Breast epithelium (tissue), 4 donors: ENCODE measurements around the gene TRIM32. TPM values are rescaled to one million over a fixed set of nuclear protein-coding genes. Genes with fewer than 3 reads are reported as not detected.

ENCODE experiments used
- DNase-seq, 2 donors: peaks; one replicate each; pipeline ENCODE4 v3.0.0-alpha.2; 2019; ENCODE audit warnings: low spot score in 2 of 2
- H3K27ac ChIP-seq, 2 donors: fragments of 200-600 bp; sonication (generic) in 1 of 2; one replicate each; pipeline ENCODE4 v1.5.1; 2016 to 2019; ENCODE audit warnings: mild to moderate bottlenecking in 1 of 2
- H3K27me3 ChIP-seq, 2 donors: fragments of 200-600 bp; sonication (generic) in 1 of 2; one replicate each; pipeline versions ENCODE4 v1.5.1 to v1.6.0; 2017 to 2019; ENCODE audit warnings: control low read depth in 1 of 2, mild to moderate bottlenecking in 1 of 2
- H3K36me3 ChIP-seq: fragments of 200-600 bp; one replicate; pipeline ENCODE4 v1.5.1; 2019
- H3K4me1 ChIP-seq, 2 donors: fragments of 200-600 bp; sonication (generic); one replicate each; pipeline ENCODE4 v1.5.1; 2016 to 2019; ENCODE audit warnings: control low read depth in 1 of 2
- H3K4me3 ChIP-seq, 3 donors: fragments of 200-600 bp; sonication (generic); 1 replicate in 2 of 3; 2 replicates in 1 of 3; pipeline ENCODE4 v1.5.1; 2016 to 2019; ENCODE audit warnings: mild to moderate bottlenecking in 3 of 3, moderate library complexity in 2 of 3
- H3K9me3 ChIP-seq, 2 donors: fragments of 200-600 bp; sonication (generic) in 1 of 2; one replicate each; pipeline ENCODE4 v1.5.1; 2016 to 2019; ENCODE audit warnings: control low read depth in 1 of 2
- POLR2A ChIP-seq: fragments of 450-650 bp; IDR thresholded peaks from one replicate; pipeline ENCODE4 v1.6.1; 2016; ENCODE audit warnings: antibody characterized with exemption, mild to moderate bottlenecking, moderate library complexity
- POLR2AphosphoS5 ChIP-seq, 3 donors: sonication (generic); formaldehyde crosslinking; IDR thresholded peaks; one replicate each; pipeline ENCODE4 v1.6.1; 2017; ENCODE audit warnings: antibody characterized with exemption in 3 of 3
- intact Hi-C: fragments of 100-400 bp; cut with DNase I; formaldehyde crosslinking; loops from one replicate; pipeline ENCODE4 v1.15.1; 2023; ENCODE audit warnings: low total_unique reads
- total RNA-seq, 3 donors: library from RNA; depleted of rRNA; stranded (reverse); fragments of >200 nt; gene quantifications; one replicate each; pipeline ENCODE4 v1.1.0, GENCODE V29; 2016
- TF ChIP-seq, protein P1 (sequence below), 3 donors: fragments of 450-650 bp; IDR thresholded peaks; one replicate each; pipeline ENCODE4 v1.5.1; 2016 to 2017; ENCODE audit warnings: antibody characterized with exemption in 3 of 3, mild to moderate bottlenecking in 3 of 3, moderate library complexity in 3 of 3

Gene TRIM32
- total RNA-seq, 3 donors from 2014 or later, result 18.7 to 20.2 (median 19.0) TPM

DNA sequence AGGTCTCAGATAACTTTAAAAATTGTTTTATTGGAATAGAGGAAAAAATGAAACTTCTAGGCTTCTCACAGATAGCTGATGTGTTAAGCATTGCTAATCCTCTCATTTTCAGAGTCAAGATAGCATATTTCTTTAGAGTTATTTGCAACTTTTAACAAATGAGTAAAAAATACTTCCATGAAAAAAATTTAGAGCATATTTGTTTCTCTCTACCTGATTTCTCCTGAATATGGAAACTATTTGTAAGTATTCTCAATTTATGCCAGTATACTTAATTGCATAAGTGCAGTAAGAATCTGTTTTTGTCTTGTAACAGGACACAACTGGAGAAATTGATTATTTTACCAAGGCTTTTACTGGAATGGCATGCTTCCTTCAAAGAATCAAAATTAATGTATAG lies 3.6 kb upstream of the TRIM32 start:
- no peak for TF ChIP-seq POLR2A
- TF ChIP-seq, protein P1, sequence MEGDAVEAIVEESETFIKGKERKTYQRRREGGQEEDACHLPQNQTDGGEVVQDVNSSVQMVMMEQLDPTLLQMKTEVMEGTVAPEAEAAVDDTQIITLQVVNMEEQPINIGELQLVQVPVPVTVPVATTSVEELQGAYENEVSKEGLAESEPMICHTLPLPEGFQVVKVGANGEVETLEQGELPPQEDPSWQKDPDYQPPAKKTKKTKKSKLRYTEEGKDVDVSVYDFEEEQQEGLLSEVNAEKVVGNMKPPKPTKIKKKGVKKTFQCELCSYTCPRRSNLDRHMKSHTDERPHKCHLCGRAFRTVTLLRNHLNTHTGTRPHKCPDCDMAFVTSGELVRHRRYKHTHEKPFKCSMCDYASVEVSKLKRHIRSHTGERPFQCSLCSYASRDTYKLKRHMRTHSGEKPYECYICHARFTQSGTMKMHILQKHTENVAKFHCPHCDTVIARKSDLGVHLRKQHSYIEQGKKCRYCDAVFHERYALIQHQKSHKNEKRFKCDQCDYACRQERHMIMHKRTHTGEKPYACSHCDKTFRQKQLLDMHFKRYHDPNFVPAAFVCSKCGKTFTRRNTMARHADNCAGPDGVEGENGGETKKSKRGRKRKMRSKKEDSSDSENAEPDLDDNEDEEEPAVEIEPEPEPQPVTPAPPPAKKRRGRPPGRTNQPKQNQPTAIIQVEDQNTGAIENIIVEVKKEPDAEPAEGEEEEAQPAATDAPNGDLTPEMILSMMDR (IDR thresholded peaks at IDR 0.05), result no peak
- no peak for TF ChIP-seq POLR2AphosphoS5 (IDR thresholded peaks at IDR 0.05)
- intact Hi-C loops, result no loop called here

DNA sequence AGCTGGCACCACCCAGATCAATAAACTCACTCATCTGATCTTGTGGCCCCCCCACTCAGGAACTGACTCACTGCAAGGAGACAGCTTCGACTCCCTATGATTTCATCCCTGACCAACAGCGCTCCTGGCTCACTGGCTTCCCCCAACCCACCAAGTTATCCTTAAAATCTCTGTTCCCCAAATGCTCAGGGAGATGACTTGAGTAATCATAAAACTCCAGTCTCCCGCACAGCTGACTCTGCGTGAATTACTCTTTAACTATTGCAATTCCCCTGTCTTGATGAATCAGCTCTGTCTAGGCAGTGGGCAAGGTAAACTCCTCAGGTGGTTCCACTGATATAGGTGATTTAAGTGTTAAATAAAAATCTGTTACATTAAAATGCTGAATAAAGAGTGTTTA lies 1.9 kb upstream of the TRIM32 start:
- Histone ChIP-seq H3K9me3 (no peaks in the 10 kb centered on the region), H3K27me3 (no peaks in the 10 kb centered on the region), H3K4me3 (no peak overlapping the region), H3K4me1 (peaks cover 0 to 6% of the 10 kb centered on the region in 2 donors), H3K27ac (no peak overlapping the region), H3K36me3 (no peaks in the 10 kb centered on the region)
- TF ChIP-seq, protein P1 (IDR thresholded peaks at IDR 0.05), result no peak
- no peak for TF ChIP-seq POLR2A
- TF ChIP-seq POLR2AphosphoS5 (IDR thresholded peaks at IDR 0.05), result no peak
- DNase-seq, result no peak
- intact Hi-C loops, result no loop called here

More for the DNA sequence above, 3.6 kb upstream of the TRIM32 start:
- Histone ChIP-seq H3K36me3 (no peaks in the 10 kb centered on the region), H3K27me3 (no peaks in the 10 kb centered on the region), H3K27ac (no peak overlapping the region), H3K4me3 (no peak overlapping the region), H3K4me1 (peaks cover 0 to 6% of the 10 kb centered on the region in 2 donors), H3K9me3 (no peaks in the 10 kb centered on the region)
- no peak for DNase-seq

DNA sequence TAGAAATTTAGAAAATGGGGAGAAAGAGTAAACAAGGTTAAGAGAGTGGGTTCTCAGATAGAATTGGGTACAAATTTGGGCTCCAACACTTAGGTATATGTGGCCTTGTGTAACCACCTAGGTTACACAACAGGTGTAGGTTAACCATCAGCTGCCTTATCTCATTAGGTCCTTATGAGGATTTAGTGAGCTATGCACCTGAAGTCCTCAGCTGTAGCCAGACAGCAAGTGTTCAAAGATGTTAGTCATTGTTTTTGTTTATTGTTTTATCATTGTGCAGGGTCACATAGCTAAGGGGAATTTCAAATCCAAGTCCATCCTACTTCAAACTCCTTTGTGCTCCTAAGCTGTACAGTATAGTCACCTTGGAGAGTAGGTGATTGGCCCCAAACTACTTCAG lies 970 bp upstream of the TRIM32 start:
- Histone ChIP-seq H3K9me3 (no peaks in the 10 kb centered on the region), H3K36me3 (no peaks in the 10 kb centered on the region), H3K27ac (no peak overlapping the region), H3K4me1 (peaks cover 0 to 6% of the 10 kb centered on the region in 2 donors), H3K4me3 (peak overlapping the region in 1 of 3 donors; percentile 78), H3K27me3 (no peaks in the 10 kb centered on the region)
- TF ChIP-seq POLR2AphosphoS5 (IDR thresholded peaks at IDR 0.05) (no peak), POLR2A (no peak)
- TF ChIP-seq, protein P1 (IDR thresholded peaks at IDR 0.05), result no peak
- DNase-seq, result no peak
- intact Hi-C loops, result no loop called here

DNA sequence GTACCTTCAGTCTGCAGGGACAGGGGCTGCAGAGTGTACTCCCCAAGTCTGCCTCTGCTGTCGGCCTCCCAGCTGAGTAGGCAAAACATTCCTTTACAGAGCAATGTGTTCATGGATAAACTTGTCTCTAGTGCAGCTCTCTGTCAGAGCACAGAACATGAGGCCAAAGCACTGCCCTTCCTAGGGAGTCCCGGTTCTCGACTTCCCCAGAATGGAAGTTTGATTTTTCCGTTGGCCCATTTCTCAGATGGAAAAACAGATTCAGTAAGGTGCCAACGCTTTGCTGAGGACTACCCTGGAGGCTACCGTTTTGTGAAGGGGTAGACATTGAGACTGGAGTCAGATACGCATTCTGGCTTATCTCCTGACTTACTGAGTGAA lies 422 bp upstream of the TRIM32 start:
- H3K36me3 ChIP-seq, result no peaks in the 10 kb centered on the region
- H3K4me1 ChIP-seq, result peaks cover 0 to 6% of the 10 kb centered on the region in 2 donors
- peak overlapping the region; percentile 81 to 82 for H3K27ac ChIP-seq
- no peaks in the 10 kb centered on the region for H3K9me3 ChIP-seq
- no peaks in the 10 kb centered on the region for H3K27me3 ChIP-seq
- no peak for DNase-seq
- TF ChIP-seq POLR2AphosphoS5 (IDR thresholded peaks at IDR 0.05) (no peak), POLR2A (no peak)
- TF ChIP-seq, protein P1 (IDR thresholded peaks at IDR 0.05), result no peak
- peak overlapping the region; percentile 67 to 84 (median 78) for H3K4me3 ChIP-seq
- intact Hi-C loops, result no loop called here

DNA sequence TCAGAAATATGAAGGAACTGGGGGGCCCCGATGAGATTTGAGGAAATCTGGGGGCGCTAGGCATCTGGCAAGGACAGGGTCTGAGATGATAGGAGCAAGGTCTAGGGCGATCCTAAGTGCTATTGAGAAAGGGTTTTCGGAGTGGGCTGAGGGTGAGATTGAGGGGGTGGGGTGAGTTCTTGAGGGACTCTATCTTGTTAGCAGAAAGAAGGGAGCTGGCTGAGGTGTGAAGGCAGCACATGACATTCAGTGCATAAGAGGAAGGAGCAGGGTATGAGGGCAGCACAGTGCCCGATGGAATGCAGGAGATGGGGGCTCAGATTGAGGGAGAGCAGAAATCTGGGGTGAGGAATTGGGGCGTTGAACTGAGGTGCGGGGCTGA lies 640 bp downstream of the TRIM32 start:
- no peaks in the 10 kb centered on the region for H3K9me3 ChIP-seq
- H3K4me3 ChIP-seq, result peak overlapping the region; percentile 67 to 84 (median 78)
- intact Hi-C loops, result no loop called here
- no peaks in the 10 kb centered on the region for H3K36me3 ChIP-seq
- H3K4me1 ChIP-seq, result peaks cover 0 to 6% of the 10 kb centered on the region in 2 donors
- no peak for TF ChIP-seq POLR2AphosphoS5 (IDR thresholded peaks at IDR 0.05)
- TF ChIP-seq, protein P1 (IDR thresholded peaks at IDR 0.05), result no peak
- TF ChIP-seq POLR2A, result no peak
- H3K27me3 ChIP-seq, result no peaks in the 10 kb centered on the region
- peak overlapping the region; percentile 81 to 82 for H3K27ac ChIP-seq
- DNase-seq, result no peak
